Neural progenitor cell (in vitro differentiated cells): ENCODE measurements around the gene ZSCAN9.

ENCODE experiments used
- CTCF ChIP-seq: fragments of 200-600 bp; sonication (generic); IDR thresholded peaks from 2 replicates; pipeline ENCODE4 v1.5.1; 2017; ENCODE audit warnings: antibody characterized with exemption, mild to moderate bottlenecking
- EZH2 ChIP-seq: fragments of 200-600 bp; sonication (generic); IDR thresholded peaks from 2 replicates; pipeline ENCODE4 v1.6.1; 2017; ENCODE audit warnings: antibody characterized with exemption, mild to moderate bottlenecking, moderate library complexity
- EZH2phosphoT487 ChIP-seq: fragments of 200-600 bp; sonication (generic); IDR thresholded peaks from 2 replicates; pipeline ENCODE4 v1.6.1; 2017; ENCODE audit warnings: antibody characterized with exemption

GRCh38 chr6:28277746-28278145 is 52.7 kb downstream of the ZSCAN9 start:
- TF ChIP-seq CTCF (no peak), EZH2 (no peak), EZH2phosphoT487 (no peak)
